ENCODE measurements around the gene IL1RAPL2. TPM values are rescaled to one million over a fixed set of nuclear protein-coding genes. Genes with fewer than 3 reads are reported as not detected.
A peak's percentile ranks its signal among the peaks of the same experiment; 100 is the strongest.
"Not testable (repeated sequence)": the region's sequence is repeated elsewhere in the genome, so short reads cannot be mapped to it uniquely, and the experiment has no call there.

Gene IL1RAPL2
- total RNA-seq, 1 donor: not detected

GRCh38 chrX:105221374-105221773 is 655.4 kb downstream of the IL1RAPL2 start:
- no peak for DNase-seq (ENCODE audit: insufficient read length, low spot score, missing footprints)
- Histone ChIP-seq H3K79me2 (ENCODE audit: insufficient read depth, low read length) (no peaks in the 10 kb centered on the region), H3K9me3 (ENCODE audit: low read depth, low read length) (no peaks in the 10 kb centered on the region), H3K4me3 (ENCODE audit: insufficient read depth, low read length) (no peak overlapping the region), H4K20me1 (ENCODE audit: insufficient read depth, low read length) (no peaks in the 10 kb centered on the region), H2AFZ (ENCODE audit: low read length) (no peak overlapping the region), H3K4me2 (ENCODE audit: insufficient read depth, low read length) (no peak overlapping the region), H3K27ac (ENCODE audit: low read depth, low read length) (no peak overlapping the region), H3K27me3 (ENCODE audit: insufficient read depth, low read length) (peaks cover 6% of the 10 kb centered on the region), H3K4me1 (ENCODE audit: insufficient read depth, low read length) (no peaks in the 10 kb centered on the region), H3K36me3 (ENCODE audit: insufficient read depth, low read length) (no peaks in the 10 kb centered on the region)
- no peak for TF ChIP-seq CTCF (IDR thresholded peaks at IDR 0.05; ENCODE audit: extremely low read depth, low read depth, low read length)

- no peaks in the 10 kb centered on the region for H4K20me1 ChIP-seq (ENCODE audit: insufficient read depth, low read length)
- H3K4me2 ChIP-seq (ENCODE audit: insufficient read depth, low read length): no peak overlapping the region
- H3K27ac ChIP-seq (ENCODE audit: low read depth, low read length): no peak overlapping the region
- no peak for DNase-seq (ENCODE audit: insufficient read length, low spot score, missing footprints)
- H3K9me3 ChIP-seq (ENCODE audit: low read depth, low read length): no peaks in the 10 kb centered on the region
- H3K4me1 ChIP-seq (ENCODE audit: insufficient read depth, low read length): no peaks in the 10 kb centered on the region
- no peak overlapping the region for H3K4me3 ChIP-seq (ENCODE audit: insufficient read depth, low read length)
- peaks cover 7% of the 10 kb centered on the region for H3K27me3 ChIP-seq (ENCODE audit: insufficient read depth, low read length)
- no peak overlapping the region for H2AFZ ChIP-seq (ENCODE audit: low read length)
- TF ChIP-seq CTCF (IDR thresholded peaks at IDR 0.05; ENCODE audit: extremely low read depth, low read depth, low read length): no peak
- no peaks in the 10 kb centered on the region for H3K36me3 ChIP-seq (ENCODE audit: insufficient read depth, low read length)
- no peaks in the 10 kb centered on the region for H3K79me2 ChIP-seq (ENCODE audit: insufficient read depth, low read length)
Measured at GRCh38 chrX:105226499-105226898, 660.5 kb downstream of the IL1RAPL2 start.

GRCh38 chrX:105228602-105229001 is 662.6 kb downstream of the IL1RAPL2 start:
- no peaks in the 10 kb centered on the region for H3K36me3 ChIP-seq (ENCODE audit: insufficient read depth, low read length)
- DNase-seq (ENCODE audit: insufficient read length, low spot score, missing footprints): no peak
- H4K20me1 ChIP-seq (ENCODE audit: insufficient read depth, low read length): no peaks in the 10 kb centered on the region
- no peaks in the 10 kb centered on the region for H3K4me1 ChIP-seq (ENCODE audit: insufficient read depth, low read length)
- no peak for TF ChIP-seq CTCF (IDR thresholded peaks at IDR 0.05; ENCODE audit: extremely low read depth, low read depth, low read length)
- H2AFZ ChIP-seq (ENCODE audit: low read length): no peak overlapping the region
- no peaks in the 10 kb centered on the region for H3K9me3 ChIP-seq (ENCODE audit: low read depth, low read length)
- no peak overlapping the region for H3K27ac ChIP-seq (ENCODE audit: low read depth, low read length)
- no peak overlapping the region for H3K4me2 ChIP-seq (ENCODE audit: insufficient read depth, low read length)
- H3K4me3 ChIP-seq (ENCODE audit: insufficient read depth, low read length): no peak overlapping the region
- peaks cover 4% of the 10 kb centered on the region for H3K27me3 ChIP-seq (ENCODE audit: insufficient read depth, low read length)
- H3K79me2 ChIP-seq (ENCODE audit: insufficient read depth, low read length): no peaks in the 10 kb centered on the region

- Histone ChIP-seq H2AFZ (ENCODE audit: low read length) (no peak overlapping the region), H4K20me1 (ENCODE audit: insufficient read depth, low read length) (no peaks in the 10 kb centered on the region), H3K4me2 (ENCODE audit: insufficient read depth, low read length) (no peak overlapping the region), H3K9me3 (ENCODE audit: low read depth, low read length) (no peaks in the 10 kb centered on the region), H3K4me1 (ENCODE audit: insufficient read depth, low read length) (no peaks in the 10 kb centered on the region), H3K27me3 (ENCODE audit: insufficient read depth, low read length) (peaks cover 3% of the 10 kb centered on the region), H3K4me3 (ENCODE audit: insufficient read depth, low read length) (no peak overlapping the region), H3K27ac (ENCODE audit: low read depth, low read length) (no peak overlapping the region), H3K79me2 (ENCODE audit: insufficient read depth, low read length) (no peaks in the 10 kb centered on the region), H3K36me3 (ENCODE audit: insufficient read depth, low read length) (no peaks in the 10 kb centered on the region)
- TF ChIP-seq CTCF (IDR thresholded peaks at IDR 0.05; ENCODE audit: extremely low read depth, low read depth, low read length): no peak
- DNase-seq (ENCODE audit: insufficient read length, low spot score, missing footprints): peak; percentile 54
Measured at GRCh38 chrX:105229146-105229545, 663.1 kb downstream of the IL1RAPL2 start.

GRCh38 chrX:105237407-105237806 is 671.4 kb downstream of the IL1RAPL2 start:
- not testable (repeated sequence) for H3K27ac ChIP-seq (ENCODE audit: low read depth, low read length); H3K4me3 ChIP-seq (ENCODE audit: insufficient read depth, low read length); H3K36me3 ChIP-seq (ENCODE audit: insufficient read depth, low read length); H3K4me2 ChIP-seq (ENCODE audit: insufficient read depth, low read length); DNase-seq (ENCODE audit: insufficient read length, low spot score, missing footprints); H3K4me1 ChIP-seq (ENCODE audit: insufficient read depth, low read length); H2AFZ ChIP-seq (ENCODE audit: low read length); H4K20me1 ChIP-seq (ENCODE audit: insufficient read depth, low read length); H3K9me3 ChIP-seq (ENCODE audit: low read depth, low read length); H3K27me3 ChIP-seq (ENCODE audit: insufficient read depth, low read length); H3K79me2 ChIP-seq (ENCODE audit: insufficient read depth, low read length)
